Measurements from ENCODE around the gene CHAD. TPM values are rescaled to one million over a fixed set of nuclear protein-coding genes. Genes with fewer than 3 reads are reported as not detected.
A peak's percentile ranks its signal among the peaks of the same experiment; 100 is the strongest.

Gene CHAD
- total and polyA plus RNA-seq, 12 donors, result 1.7 to 26.6 (median 7.0) TPM

DNA sequence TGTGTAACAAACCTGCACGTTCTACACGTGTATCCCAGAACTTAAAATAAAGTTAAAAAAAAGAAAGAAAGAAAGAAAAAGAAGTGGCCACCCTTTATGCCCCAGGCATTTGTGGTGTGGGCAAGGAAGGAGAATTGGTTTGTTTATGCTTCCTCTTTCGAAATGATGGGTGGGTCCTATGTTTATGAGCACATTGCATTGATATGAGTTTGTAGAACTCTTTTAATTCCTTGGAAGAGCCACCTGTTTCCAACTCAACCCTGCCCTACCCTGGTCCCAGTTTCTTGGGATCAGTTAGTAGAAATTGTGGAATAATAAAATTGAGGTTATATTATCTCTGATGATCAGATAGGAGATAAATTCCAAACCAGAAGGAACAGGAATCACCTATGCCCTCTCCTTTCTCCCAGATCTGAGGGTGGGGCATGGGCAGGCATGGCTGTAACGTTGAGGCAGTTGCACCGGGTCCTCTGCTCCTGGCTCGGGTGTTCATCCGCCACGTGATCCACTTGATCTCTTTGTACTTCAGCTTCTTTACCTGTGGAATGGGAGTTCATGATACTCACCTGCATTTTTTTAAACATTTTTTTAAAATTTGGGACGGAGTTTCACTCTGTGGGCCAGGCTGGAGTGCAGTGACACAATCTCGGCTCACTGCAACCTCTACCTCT is 15.9 kb downstream of the CHAD start:
- WGBS, 4 donors, result 83 to 90% (median 86%) methylated on average over 10 of the region's 10 CpGs
- Histone ChIP-seq H3K36me3 (replicated peaks in 1 of 2) (no peaks in the 10 kb centered on the region), H3K4me3 (no peak overlapping the region), H3K4me1 (replicated peaks in 1 of 2) (peaks cover 9 to 21% of the 10 kb centered on the region in 2 donors), H3K9me3 (replicated peaks in 1 of 3) (no peaks in the 10 kb centered on the region), H3K27ac (no peak overlapping the region), H3K27me3 (no peaks in the 10 kb centered on the region)
- intact Hi-C loops (cut with DNase I), result no loop called here
- TF ChIP-seq, protein P1, sequence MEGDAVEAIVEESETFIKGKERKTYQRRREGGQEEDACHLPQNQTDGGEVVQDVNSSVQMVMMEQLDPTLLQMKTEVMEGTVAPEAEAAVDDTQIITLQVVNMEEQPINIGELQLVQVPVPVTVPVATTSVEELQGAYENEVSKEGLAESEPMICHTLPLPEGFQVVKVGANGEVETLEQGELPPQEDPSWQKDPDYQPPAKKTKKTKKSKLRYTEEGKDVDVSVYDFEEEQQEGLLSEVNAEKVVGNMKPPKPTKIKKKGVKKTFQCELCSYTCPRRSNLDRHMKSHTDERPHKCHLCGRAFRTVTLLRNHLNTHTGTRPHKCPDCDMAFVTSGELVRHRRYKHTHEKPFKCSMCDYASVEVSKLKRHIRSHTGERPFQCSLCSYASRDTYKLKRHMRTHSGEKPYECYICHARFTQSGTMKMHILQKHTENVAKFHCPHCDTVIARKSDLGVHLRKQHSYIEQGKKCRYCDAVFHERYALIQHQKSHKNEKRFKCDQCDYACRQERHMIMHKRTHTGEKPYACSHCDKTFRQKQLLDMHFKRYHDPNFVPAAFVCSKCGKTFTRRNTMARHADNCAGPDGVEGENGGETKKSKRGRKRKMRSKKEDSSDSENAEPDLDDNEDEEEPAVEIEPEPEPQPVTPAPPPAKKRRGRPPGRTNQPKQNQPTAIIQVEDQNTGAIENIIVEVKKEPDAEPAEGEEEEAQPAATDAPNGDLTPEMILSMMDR (IDR thresholded peaks at IDR 0.05), result no peak
- no peak for TF ChIP-seq POLR2A (IDR thresholded peaks at IDR 0.05)
- no peak for DNase-seq

DNA sequence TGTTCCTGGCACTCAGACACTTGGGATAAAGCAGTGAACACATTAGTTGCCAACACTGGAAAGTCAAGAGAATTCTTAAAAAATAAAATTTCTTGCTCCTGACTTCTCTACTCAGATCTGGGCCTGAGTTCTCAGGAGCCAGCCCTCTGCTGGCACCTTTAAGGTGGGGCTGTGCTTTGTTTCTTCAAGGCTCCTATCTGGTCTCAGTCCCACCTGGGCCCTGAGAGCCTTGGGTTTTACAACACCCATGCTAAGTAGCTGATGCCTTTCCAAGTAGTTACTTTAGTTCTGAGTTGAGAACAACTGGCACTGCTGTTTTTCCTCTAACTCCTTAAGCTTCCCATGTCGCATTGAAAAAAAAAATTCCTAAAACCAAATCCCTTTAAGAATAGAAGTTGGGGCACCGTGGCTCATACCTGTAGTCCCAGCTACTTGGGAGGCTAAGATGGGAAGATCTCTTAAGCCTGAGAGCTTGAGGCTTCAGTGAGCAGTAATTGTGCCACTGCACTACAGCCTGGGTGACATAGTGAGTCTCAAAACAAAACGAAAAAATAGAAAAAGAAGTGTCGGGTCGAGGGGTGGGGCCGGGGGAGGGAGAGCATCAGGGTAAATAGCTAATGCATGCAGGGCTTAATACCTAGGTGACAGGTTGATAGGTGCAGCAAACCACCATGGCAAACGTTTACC is 16.6 kb downstream of the CHAD start:
- Histone ChIP-seq H3K4me1 (replicated peaks in 1 of 2) (peaks cover 9 to 23% of the 10 kb centered on the region in 2 donors), H3K4me3 (no peak overlapping the region), H3K27me3 (no peaks in the 10 kb centered on the region), H3K36me3 (replicated peaks in 1 of 2) (no peaks in the 10 kb centered on the region), H3K27ac (no peak overlapping the region), H3K9me3 (replicated peaks in 1 of 3) (no peaks in the 10 kb centered on the region)
- DNase-seq, result no peak
- no peak for TF ChIP-seq POLR2A (IDR thresholded peaks at IDR 0.05)
- TF ChIP-seq, protein P1 (IDR thresholded peaks at IDR 0.05), result no peak
- intact Hi-C loops (cut with DNase I), result no loop called here
- WGBS, 4 donors, result 73 to 78% (median 73%) methylated on average over 7 of the region's 7 CpGs

DNA sequence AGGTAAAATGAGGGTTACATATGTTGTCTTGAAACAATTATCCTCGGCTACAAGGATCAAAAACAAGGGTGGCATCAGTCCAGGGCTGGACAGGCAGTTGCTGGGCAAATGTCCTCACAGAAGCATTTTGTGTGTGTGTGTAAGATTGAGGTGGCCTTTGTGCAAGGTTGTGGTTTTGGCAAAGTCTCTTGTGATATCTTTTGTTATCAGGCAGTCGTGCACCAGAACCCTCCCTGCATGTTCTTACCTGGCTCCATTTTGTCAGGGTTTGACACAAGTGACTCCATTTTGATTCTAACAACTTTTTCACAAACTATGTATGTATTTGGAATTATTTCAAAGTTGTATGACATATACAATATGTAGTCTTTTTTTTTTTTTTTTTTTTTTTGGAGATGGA is 20.0 kb downstream of the CHAD start:
- peak in 6 of 7 donors; percentile 54 to 78 (median 72) for DNase-seq
- Histone ChIP-seq H3K27me3 (no peaks in the 10 kb centered on the region), H3K9me3 (replicated peaks in 1 of 3) (no peaks in the 10 kb centered on the region), H3K4me3 (no peak overlapping the region), H3K27ac (peak overlapping the region in 1 of 5 donors; percentile 24), H3K36me3 (replicated peaks in 1 of 2) (no peaks in the 10 kb centered on the region), H3K4me1 (replicated peaks in 1 of 2) (peaks cover 18 to 38% of the 10 kb centered on the region in 2 donors)
- no peak for TF ChIP-seq POLR2A (IDR thresholded peaks at IDR 0.05)
- TF ChIP-seq, protein P1 (IDR thresholded peaks at IDR 0.05), result no peak
- 36 to 48% (median 43%) methylated on average over 2 of the region's 2 CpGs for WGBS, 4 donors
- intact Hi-C loops (cut with DNase I), result no loop called here

DNA sequence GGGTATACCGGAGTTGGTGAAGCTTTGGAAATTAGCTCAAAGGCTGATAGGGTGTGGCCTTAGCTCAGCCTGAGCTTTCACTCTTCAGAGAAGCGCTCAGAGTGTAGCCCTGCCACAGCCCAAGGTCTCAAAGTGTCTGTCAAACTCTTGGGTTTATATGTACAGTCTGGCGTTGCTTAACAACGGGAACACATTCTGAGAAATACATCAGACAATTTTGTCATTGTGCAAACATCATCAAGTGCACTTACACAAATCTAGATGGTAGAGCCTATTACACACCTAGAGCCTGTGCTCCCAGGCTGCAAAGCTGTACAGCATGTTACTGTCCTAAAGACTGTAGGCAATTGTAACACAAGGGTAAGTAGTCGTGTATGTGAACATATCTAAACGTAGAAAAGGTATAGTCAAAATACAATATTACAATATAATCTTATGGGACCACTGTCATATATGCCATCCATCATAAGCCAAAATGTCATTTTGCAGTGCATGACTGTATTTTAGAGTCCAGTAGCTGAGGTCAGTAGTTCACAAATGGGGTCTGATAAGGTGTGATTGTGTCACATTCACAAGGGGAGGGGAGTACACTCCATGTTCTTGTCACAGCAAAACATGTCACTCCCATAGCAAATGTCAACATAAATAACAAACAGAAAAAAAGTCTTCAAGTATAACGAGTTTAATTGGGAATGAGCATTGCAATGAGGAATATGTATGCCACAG is 20.6 kb downstream of the CHAD start:
- WGBS, 4 donors, result 51 to 57% (median 55%) methylated on average over 7 of the region's 7 CpGs
- no peak for TF ChIP-seq POLR2A (IDR thresholded peaks at IDR 0.05)
- TF ChIP-seq, protein P1 (IDR thresholded peaks at IDR 0.05), result no peak
- intact Hi-C loops (cut with DNase I), result no loop called here

More for the DNA sequence above, 20.6 kb downstream of the CHAD start:
- Histone ChIP-seq H3K27ac (peak overlapping the region in 1 of 5 donors; percentile 24), H3K36me3 (replicated peaks in 1 of 2) (no peaks in the 10 kb centered on the region), H3K4me3 (no peak overlapping the region), H3K27me3 (no peaks in the 10 kb centered on the region), H3K9me3 (replicated peaks in 1 of 3) (no peaks in the 10 kb centered on the region), H3K4me1 (replicated peaks in 1 of 2) (peaks cover 23 to 44% of the 10 kb centered on the region in 2 donors)
- peak in 2 of 7 donors; percentile 59 to 62 for DNase-seq

Measured in adrenal gland (tissue), 12 donors.